Gastrocnemius medialis (tissue), 4 donors: ENCODE results near the gene SLC35E1.

ENCODE experiments used
- CTCF ChIP-seq, 5 experiments: fragments of 450-650 bp in 3 of 5; fragments of 200-600 bp in 2 of 5; sonication (generic) in 2 of 5; IDR thresholded peaks in 4 of 5; conservative IDR thresholded peaks in 1 of 5; 1 replicate in 4 of 5; 2 replicates in 1 of 5; pipeline ENCODE4 v1.5.1; 2016 to 2019; ENCODE audit warnings: antibody characterized with exemption in 5 of 5, mild to moderate bottlenecking in 3 of 5, moderate library complexity in 3 of 5
- POLR2A ChIP-seq, 2 donors: fragments of 450-650 bp; IDR thresholded peaks; one replicate each; pipeline ENCODE4 v1.6.1; 2017; ENCODE audit warnings: antibody characterized with exemption in 2 of 2, mild to moderate bottlenecking in 2 of 2, moderate library complexity in 2 of 2

GRCh38 chr19:16548956-16549355, 23.3 kb downstream of the SLC35E1 start:
- TF ChIP-seq CTCF (IDR thresholded peaks at IDR 0.05 in 4 of 5, conservative IDR thresholded peaks at IDR 0.05 in 1 of 5) (no peak), POLR2A (IDR thresholded peaks at IDR 0.05) (no peak)
